Endothelial cell of umbilical vein (primary cell): ENCODE data around the gene TSSC4.
"Not testable (repeated sequence)": the region's sequence is repeated elsewhere in the genome, so short reads cannot be mapped to it uniquely, and the experiment has no call there.

Source experiments
- EZH2 ChIP-seq: IDR thresholded peaks from 2 replicates; pipeline ENCODE4 v1.6.1; 2012; ENCODE audit warnings: borderline replicate concordance, low read depth, mild to moderate bottlenecking, moderate library complexity, low read length, inconsistent platforms; ENCODE audit not compliant: severe bottlenecking
- FOS ChIP-seq: IDR thresholded peaks from 2 replicates; pipeline ENCODE4 v1.6.1; 2011; ENCODE audit warnings: mild to moderate bottlenecking, low read length, moderate library complexity, borderline replicate concordance; ENCODE audit not compliant: insufficient read depth
- GATA2 ChIP-seq: IDR thresholded peaks from 2 replicates; pipeline ENCODE4 v1.7.0; 2011; ENCODE audit warnings: low read depth, mild to moderate bottlenecking, moderate library complexity, mixed read lengths, low read length; ENCODE audit not compliant: insufficient read length, insufficient read depth
- JUN ChIP-seq: IDR thresholded peaks from 2 replicates; pipeline ENCODE4 v1.6.1; 2011; ENCODE audit warnings: borderline replicate concordance, low read depth; ENCODE audit not compliant: insufficient read length, insufficient read depth
- MYC ChIP-seq: IDR thresholded peaks from one replicate; pipeline ENCODE4 v1.6.1; 2011; ENCODE audit warnings: mild to moderate bottlenecking, low read depth, low read length
- POLR2A ChIP-seq: IDR thresholded peaks from 2 replicates; pipeline ENCODE4 v1.6.1; 2012; ENCODE audit warnings: low read depth, mild to moderate bottlenecking, control low read depth, low read length
- POLR2AphosphoS5 ChIP-seq: IDR thresholded peaks from 2 replicates; pipeline ENCODE4 v1.6.1; 2012; ENCODE audit warnings: low read depth, mild to moderate bottlenecking, control low read depth, low read length, moderate library complexity; ENCODE audit not compliant: insufficient read depth
- TF ChIP-seq, protein P1 (sequence below), 2 donors: IDR thresholded peaks; 1 replicate in 1 of 2; 2 replicates in 1 of 2; pipeline ENCODE4 v1.5.1; 2011; ENCODE audit warnings: low read length in 2 of 2, mild to moderate bottlenecking in 2 of 2, moderate library complexity in 2 of 2, control low read depth in 1 of 2, inconsistent platforms in 1 of 2, low read depth in 1 of 2; ENCODE audit not compliant: insufficient read depth in 1 of 2; ENCODE audit errors: extremely low read depth in 1 of 2
- TF ChIP-seq, protein P2 (sequence below): IDR thresholded peaks from 2 replicates; pipeline ENCODE4 v1.6.1; 2011; ENCODE audit not compliant: insufficient read depth, insufficient read length

DNA sequence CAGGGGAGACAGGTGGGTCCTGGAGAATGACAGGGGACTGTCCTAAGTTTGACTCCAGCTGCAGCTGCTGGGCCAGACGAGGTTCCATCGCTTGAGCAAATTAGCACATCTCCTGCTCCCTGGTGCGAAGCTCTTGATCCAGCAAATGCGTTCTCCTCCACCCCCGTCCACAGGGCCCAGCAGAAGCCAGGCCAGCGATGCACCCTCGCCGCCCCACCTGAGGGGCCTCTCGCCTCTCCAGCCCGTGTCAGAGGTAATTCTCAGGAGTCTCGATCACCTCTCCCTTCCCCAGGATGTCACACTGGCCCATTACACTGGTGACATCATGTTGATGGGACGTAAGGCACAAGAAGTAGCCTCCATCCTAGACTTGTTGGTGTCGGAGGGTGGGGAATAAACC is 42.9 kb upstream of the TSSC4 start:
- TF ChIP-seq, protein P1, sequence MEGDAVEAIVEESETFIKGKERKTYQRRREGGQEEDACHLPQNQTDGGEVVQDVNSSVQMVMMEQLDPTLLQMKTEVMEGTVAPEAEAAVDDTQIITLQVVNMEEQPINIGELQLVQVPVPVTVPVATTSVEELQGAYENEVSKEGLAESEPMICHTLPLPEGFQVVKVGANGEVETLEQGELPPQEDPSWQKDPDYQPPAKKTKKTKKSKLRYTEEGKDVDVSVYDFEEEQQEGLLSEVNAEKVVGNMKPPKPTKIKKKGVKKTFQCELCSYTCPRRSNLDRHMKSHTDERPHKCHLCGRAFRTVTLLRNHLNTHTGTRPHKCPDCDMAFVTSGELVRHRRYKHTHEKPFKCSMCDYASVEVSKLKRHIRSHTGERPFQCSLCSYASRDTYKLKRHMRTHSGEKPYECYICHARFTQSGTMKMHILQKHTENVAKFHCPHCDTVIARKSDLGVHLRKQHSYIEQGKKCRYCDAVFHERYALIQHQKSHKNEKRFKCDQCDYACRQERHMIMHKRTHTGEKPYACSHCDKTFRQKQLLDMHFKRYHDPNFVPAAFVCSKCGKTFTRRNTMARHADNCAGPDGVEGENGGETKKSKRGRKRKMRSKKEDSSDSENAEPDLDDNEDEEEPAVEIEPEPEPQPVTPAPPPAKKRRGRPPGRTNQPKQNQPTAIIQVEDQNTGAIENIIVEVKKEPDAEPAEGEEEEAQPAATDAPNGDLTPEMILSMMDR (IDR thresholded peaks at IDR 0.05; ENCODE audit: extremely low read depth in 1 of 2, insufficient read depth in 1 of 2, low read depth in 1 of 2, low read length in 2 of 2): not testable (repeated sequence)
- TF ChIP-seq POLR2AphosphoS5, POLR2A, EZH2, JUN, MYC, FOS, GATA2: not testable (repeated sequence)
- TF ChIP-seq, protein P2, sequence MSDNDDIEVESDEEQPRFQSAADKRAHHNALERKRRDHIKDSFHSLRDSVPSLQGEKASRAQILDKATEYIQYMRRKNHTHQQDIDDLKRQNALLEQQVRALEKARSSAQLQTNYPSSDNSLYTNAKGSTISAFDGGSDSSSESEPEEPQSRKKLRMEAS: not testable (repeated sequence)
